ENCODE results near the gene SAMD14. TPM values are rescaled to one million over a fixed set of nuclear protein-coding genes. Genes with fewer than 3 reads are reported as not detected.
A peak's percentile ranks its signal among the peaks of the same experiment; 100 is the strongest.

SAMD14 gene
- total and polyA plus RNA-seq, 2 experiments from 2014 or later: 0.70 to 4.7 TPM

DNA sequence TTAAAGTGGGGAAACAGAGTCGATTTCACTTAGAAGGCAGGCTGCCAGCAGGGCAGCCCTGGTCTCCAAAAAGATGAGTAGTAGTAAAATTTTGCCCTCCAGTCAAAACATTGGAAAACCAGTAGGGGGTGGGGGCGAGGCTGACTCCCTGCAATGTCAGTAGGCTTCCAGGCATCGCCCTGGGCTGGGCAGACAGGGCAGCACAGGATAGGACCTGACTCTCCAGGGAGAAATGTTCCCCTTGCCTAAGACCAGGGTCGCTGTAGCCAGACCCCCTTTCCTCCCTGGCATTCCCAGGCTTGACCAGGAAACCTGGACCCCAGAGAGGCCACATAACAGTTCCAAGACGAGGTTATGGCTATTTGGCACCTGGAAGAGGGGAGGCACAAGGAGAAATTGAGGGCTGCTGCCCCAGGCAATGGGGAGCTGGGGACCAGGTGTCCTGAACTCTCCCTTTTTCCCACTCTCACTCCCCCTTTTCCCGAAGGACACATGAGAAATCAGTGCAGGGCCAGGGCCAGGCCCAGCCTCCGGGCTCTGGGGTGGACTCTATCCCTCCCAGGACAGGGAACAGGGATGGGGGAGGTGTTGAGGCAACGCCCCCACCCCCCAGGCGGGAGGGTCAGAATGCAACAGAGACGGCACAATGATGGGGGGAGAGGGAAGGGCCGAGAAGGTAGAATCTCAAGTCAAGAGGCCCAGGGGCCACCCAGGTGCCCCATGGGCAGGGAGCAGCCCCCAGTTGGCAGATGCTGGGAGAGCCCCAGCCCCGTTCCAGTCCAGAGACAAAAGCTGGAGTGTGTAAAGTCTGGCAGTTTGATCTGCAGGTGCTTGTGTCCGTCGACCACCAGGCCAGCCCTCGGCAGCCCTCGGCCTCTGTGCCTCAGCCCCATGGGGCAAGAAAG lies 4.5 kb upstream of the SAMD14 start:
- Histone ChIP-seq H3K4me2 (peak overlapping the region; percentile 71), H3K27ac (ENCODE audit: low read depth) (no peak overlapping the region), H3K79me2 (replicated peaks; ENCODE audit: insufficient read depth) (no peaks in the 10 kb centered on the region), H3K36me3 (ENCODE audit: insufficient read depth) (no peaks in the 10 kb centered on the region; the same call in 1 of the 2 replicates), H3F3A (replicated peaks; ENCODE audit: low read depth) (no peaks in the 10 kb centered on the region), H3K9me2 (ENCODE audit: insufficient read depth) (no peaks in the 10 kb centered on the region), H3K27me3 (ENCODE audit: insufficient read depth) (peaks cover 30% of the 10 kb centered on the region), H2AFZ (no peak overlapping the region), H3K4me1 (ENCODE audit: insufficient read depth) (peaks cover 27% of the 10 kb centered on the region), H3K4me3 (no peak overlapping the region), H4K20me1 (replicated peaks; ENCODE audit: insufficient read depth) (no peaks in the 10 kb centered on the region)
- peaks cover 43% of the 10 kb centered on the region for H3K4me1 Mint-ChIP-seq
- ATAC-seq (peak; percentile 6), DNase-seq (ENCODE audit: low spot score) (no peak)
- TF ChIP-seq JUNB (IDR thresholded peaks at IDR 0.05; ENCODE audit: unreplicated experiment) (no peak), STAT1 (IDR thresholded peaks at IDR 0.05; ENCODE audit: unreplicated experiment) (no peak), ZNF114 (CRISPR knock-in tag; IDR thresholded peaks at IDR 0.05) (no peak), POLR2AphosphoS5 (IDR thresholded peaks at IDR 0.05; ENCODE audit: low read depth) (no peak), REST (IDR thresholded peaks at IDR 0.05; ENCODE audit: unreplicated experiment) (no peak)
- TF ChIP-seq, protein P1, sequence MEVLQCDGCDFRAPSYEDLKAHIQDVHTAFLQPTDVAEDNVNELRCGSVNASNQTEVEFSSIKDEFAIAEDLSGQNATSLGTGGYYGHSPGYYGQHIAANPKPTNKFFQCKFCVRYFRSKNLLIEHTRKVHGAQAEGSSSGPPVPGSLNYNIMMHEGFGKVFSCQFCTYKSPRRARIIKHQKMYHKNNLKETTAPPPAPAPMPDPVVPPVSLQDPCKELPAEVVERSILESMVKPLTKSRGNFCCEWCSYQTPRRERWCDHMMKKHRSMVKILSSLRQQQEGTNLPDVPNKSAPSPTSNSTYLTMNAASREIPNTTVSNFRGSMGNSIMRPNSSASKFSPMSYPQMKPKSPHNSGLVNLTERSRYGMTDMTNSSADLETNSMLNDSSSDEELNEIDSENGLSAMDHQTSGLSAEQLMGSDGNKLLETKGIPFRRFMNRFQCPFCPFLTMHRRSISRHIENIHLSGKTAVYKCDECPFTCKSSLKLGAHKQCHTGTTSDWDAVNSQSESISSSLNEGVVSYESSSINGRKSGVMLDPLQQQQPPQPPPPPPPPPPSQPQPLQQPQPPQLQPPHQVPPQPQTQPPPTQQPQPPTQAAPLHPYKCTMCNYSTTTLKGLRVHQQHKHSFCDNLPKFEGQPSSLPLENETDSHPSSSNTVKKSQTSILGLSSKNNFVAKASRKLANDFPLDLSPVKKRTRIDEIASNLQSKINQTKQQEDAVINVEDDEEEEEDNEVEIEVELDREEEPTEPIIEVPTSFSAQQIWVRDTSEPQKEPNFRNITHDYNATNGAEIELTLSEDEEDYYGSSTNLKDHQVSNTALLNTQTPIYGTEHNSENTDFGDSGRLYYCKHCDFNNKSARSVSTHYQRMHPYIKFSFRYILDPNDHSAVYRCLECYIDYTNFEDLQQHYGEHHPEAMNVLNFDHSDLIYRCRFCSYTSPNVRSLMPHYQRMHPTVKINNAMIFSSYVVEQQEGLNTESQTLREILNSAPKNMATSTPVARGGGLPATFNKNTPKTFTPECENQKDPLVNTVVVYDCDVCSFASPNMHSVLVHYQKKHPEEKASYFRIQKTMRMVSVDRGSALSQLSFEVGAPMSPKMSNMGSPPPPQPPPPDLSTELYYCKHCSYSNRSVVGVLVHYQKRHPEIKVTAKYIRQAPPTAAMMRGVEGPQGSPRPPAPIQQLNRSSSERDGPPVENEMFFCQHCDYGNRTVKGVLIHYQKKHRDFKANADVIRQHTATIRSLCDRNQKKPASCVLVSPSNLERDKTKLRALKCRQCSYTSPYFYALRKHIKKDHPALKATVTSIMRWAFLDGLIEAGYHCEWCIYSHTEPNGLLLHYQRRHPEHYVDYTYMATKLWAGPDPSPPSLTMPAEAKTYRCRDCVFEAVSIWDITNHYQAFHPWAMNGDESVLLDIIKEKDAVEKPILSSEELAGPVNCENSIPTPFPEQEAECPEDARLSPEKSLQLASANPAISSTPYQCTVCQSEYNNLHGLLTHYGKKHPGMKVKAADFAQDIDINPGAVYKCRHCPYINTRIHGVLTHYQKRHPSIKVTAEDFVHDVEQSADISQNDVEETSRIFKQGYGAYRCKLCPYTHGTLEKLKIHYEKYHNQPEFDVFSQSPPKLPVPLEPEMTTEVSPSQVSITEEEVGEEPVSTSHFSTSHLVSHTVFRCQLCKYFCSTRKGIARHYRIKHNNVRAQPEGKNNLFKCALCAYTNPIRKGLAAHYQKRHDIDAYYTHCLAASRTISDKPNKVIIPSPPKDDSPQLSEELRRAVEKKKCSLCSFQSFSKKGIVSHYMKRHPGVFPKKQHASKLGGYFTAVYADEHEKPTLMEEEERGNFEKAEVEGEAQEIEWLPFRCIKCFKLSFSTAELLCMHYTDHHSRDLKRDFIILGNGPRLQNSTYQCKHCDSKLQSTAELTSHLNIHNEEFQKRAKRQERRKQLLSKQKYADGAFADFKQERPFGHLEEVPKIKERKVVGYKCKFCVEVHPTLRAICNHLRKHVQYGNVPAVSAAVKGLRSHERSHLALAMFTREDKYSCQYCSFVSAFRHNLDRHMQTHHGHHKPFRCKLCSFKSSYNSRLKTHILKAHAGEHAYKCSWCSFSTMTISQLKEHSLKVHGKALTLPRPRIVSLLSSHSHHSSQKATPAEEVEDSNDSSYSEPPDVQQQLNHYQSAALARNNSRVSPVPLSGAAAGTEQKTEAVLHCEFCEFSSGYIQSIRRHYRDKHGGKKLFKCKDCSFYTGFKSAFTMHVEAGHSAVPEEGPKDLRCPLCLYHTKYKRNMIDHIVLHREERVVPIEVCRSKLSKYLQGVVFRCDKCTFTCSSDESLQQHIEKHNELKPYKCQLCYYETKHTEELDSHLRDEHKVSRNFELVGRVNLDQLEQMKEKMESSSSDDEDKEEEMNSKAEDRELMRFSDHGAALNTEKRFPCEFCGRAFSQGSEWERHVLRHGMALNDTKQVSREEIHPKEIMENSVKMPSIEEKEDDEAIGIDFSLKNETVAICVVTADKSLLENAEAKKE (CRISPR knock-in tag; IDR thresholded peaks at IDR 0.05): no peak
- no peak overlapping the region; the same call in 2 of the 3 replicates for H3K4me3 Mint-ChIP-seq
- no peaks in the 10 kb centered on the region for H3K9me3 Mint-ChIP-seq
- H3K27ac Mint-ChIP-seq: no peak overlapping the region
- H3K27me3 Mint-ChIP-seq (ENCODE audit: insufficient read depth, low read depth, poor library complexity): peaks cover 32% of the 10 kb centered on the region
- peaks cover 16% of the 10 kb centered on the region for H3K36me3 Mint-ChIP-seq (ENCODE audit: low read depth)

All from GM23338 (cell line).